ENCODE results near the gene MGAT4A.

MGAT4A gene

GRCh38 chr2:98572676-98573075 lies 158.3 kb downstream of the MGAT4A start:
- TF ChIP-seq EZH2phosphoT487 (IDR thresholded peaks at IDR 0.05; ENCODE audit: borderline replicate concordance) (no peak), CTCF (conservative IDR thresholded peaks at IDR 0.05; ENCODE audit: low read length) (no peak)
- Histone ChIP-seq H3F3A (ENCODE audit: low read depth) (no peaks in the 10 kb centered on the region), H3K9ac (ENCODE audit: low read depth, low read length, poor library complexity, severe bottlenecking) (no peak overlapping the region), H3K36me3 (ENCODE audit: insufficient read depth, low read length) (peaks cover 39% of the 10 kb centered on the region; the same call in 1 of the 2 replicates), H3K4me1 (ENCODE audit: insufficient read depth, low read length, poor library complexity, severe bottlenecking) (no peaks in the 10 kb centered on the region), H3K9me3 (ENCODE audit: insufficient read depth, low read depth, low read length) (no peaks in the 10 kb centered on the region), H3K4me2 (ENCODE audit: low read depth, low read length, poor library complexity, severe bottlenecking) (no peak overlapping the region), H3K27me3 (ENCODE audit: insufficient read depth, low read length, poor library complexity, severe bottlenecking) (no peaks in the 10 kb centered on the region), H2AFZ (ENCODE audit: low read length) (no peak overlapping the region), H3K79me2 (ENCODE audit: insufficient read depth, low read length) (no peaks in the 10 kb centered on the region), H3K4me3 (ENCODE audit: low read length, poor library complexity, severe bottlenecking) (no peak overlapping the region), H4K20me1 (ENCODE audit: insufficient read depth, low read length, poor library complexity, severe bottlenecking) (no peaks in the 10 kb centered on the region), H3K9me2 (replicated peaks; ENCODE audit: low read depth, low read length) (no peaks in the 10 kb centered on the region)

GRCh38 chr2:98572211-98572610 lies 158.7 kb downstream of the MGAT4A start:
- H3K9ac ChIP-seq (ENCODE audit: low read depth, low read length, poor library complexity, severe bottlenecking) = no peak overlapping the region
- no peaks in the 10 kb centered on the region for H3K79me2 ChIP-seq (ENCODE audit: insufficient read depth, low read length)
- H3F3A ChIP-seq (ENCODE audit: low read depth) = no peaks in the 10 kb centered on the region
- no peak overlapping the region for H2AFZ ChIP-seq (ENCODE audit: low read length)
- H3K27me3 ChIP-seq (ENCODE audit: insufficient read depth, low read length, poor library complexity, severe bottlenecking) = no peaks in the 10 kb centered on the region
- no peak overlapping the region for H3K4me2 ChIP-seq (ENCODE audit: low read depth, low read length, poor library complexity, severe bottlenecking)
- TF ChIP-seq CTCF (conservative IDR thresholded peaks at IDR 0.05; ENCODE audit: low read length) (no peak), EZH2phosphoT487 (IDR thresholded peaks at IDR 0.05; ENCODE audit: borderline replicate concordance) (no peak)
- H3K4me1 ChIP-seq (ENCODE audit: insufficient read depth, low read length, poor library complexity, severe bottlenecking) = no peaks in the 10 kb centered on the region
- no peaks in the 10 kb centered on the region for H3K9me3 ChIP-seq (ENCODE audit: insufficient read depth, low read depth, low read length)
- peaks cover 35% of the 10 kb centered on the region; the same call in 1 of the 2 replicates for H3K36me3 ChIP-seq (ENCODE audit: insufficient read depth, low read length)
- no peak overlapping the region for H3K4me3 ChIP-seq (ENCODE audit: low read length, poor library complexity, severe bottlenecking)
- no peaks in the 10 kb centered on the region for H3K9me2 ChIP-seq (replicated peaks; ENCODE audit: low read depth, low read length)
- H4K20me1 ChIP-seq (ENCODE audit: insufficient read depth, low read length, poor library complexity, severe bottlenecking) = no peaks in the 10 kb centered on the region

GRCh38 chr2:98571796-98572195 lies 159.1 kb downstream of the MGAT4A start:
- peaks cover 32% of the 10 kb centered on the region; the same call in 1 of the 2 replicates for H3K36me3 ChIP-seq (ENCODE audit: insufficient read depth, low read length)
- no peak for TF ChIP-seq CTCF (conservative IDR thresholded peaks at IDR 0.05; ENCODE audit: low read length)
- no peak for TF ChIP-seq EZH2phosphoT487 (IDR thresholded peaks at IDR 0.05; ENCODE audit: borderline replicate concordance)
- no peak overlapping the region for H3K4me2 ChIP-seq (ENCODE audit: low read depth, low read length, poor library complexity, severe bottlenecking)

More at GRCh38 chr2:98571796-98572195, 159.1 kb downstream of the MGAT4A start:
- Histone ChIP-seq H3K9me3 (ENCODE audit: insufficient read depth, low read depth, low read length) (no peaks in the 10 kb centered on the region), H3K4me1 (ENCODE audit: insufficient read depth, low read length, poor library complexity, severe bottlenecking) (no peaks in the 10 kb centered on the region), H4K20me1 (ENCODE audit: insufficient read depth, low read length, poor library complexity, severe bottlenecking) (no peaks in the 10 kb centered on the region), H3K79me2 (ENCODE audit: insufficient read depth, low read length) (no peaks in the 10 kb centered on the region), H3F3A (ENCODE audit: low read depth) (no peaks in the 10 kb centered on the region), H3K27me3 (ENCODE audit: insufficient read depth, low read length, poor library complexity, severe bottlenecking) (no peaks in the 10 kb centered on the region), H2AFZ (ENCODE audit: low read length) (no peak overlapping the region), H3K4me3 (ENCODE audit: low read length, poor library complexity, severe bottlenecking) (no peak overlapping the region), H3K9me2 (replicated peaks; ENCODE audit: low read depth, low read length) (no peaks in the 10 kb centered on the region), H3K9ac (ENCODE audit: low read depth, low read length, poor library complexity, severe bottlenecking) (no peak overlapping the region)

Data from Loucy (cell line).